ENCODE data around the gene AUTS2. TPM values are rescaled to one million over a fixed set of nuclear protein-coding genes. Genes with fewer than 3 reads are reported as not detected.

The AUTS2 gene
- total and polyA plus RNA-seq, 9 of the 15 experiments (the other 6 are each of a cell fraction or from before 2014, with no cell fraction given): 0.58 TPM; not detected in 8

DNA sequence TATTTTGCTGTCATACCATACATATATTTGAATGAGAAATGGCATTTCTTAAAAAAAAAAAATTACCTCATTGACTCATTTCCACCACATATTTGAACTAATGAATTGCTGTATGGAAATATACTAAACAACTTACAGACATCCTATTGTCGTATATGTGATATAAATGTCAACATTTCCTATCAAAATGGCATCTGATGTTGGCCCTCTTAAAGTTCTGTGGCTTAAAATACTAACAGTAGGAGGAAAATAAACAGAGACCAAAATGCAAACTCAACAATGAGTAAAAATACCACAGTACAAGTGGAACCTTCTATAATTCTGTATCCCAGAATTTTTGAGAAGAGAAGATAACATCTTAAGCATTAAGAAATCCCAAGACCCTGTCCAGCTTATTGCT lies 1128.0 kb downstream of the AUTS2 start:
- Histone ChIP-seq H3K79me2 (ENCODE audit: control insufficient read depth, insufficient read depth, low read length) (no peaks in the 10 kb centered on the region), H2AFZ (ENCODE audit: low read depth, low read length) (no peak overlapping the region)
- intact Hi-C loops (cut with micrococcal nuclease): no loop called here

More for the DNA sequence above, 1128.0 kb downstream of the AUTS2 start:
- in situ Hi-C loops (cut with MboI): no loop called here
- no TSS peak for BruUV-seq (replicated peaks)
- ChIA-PET CTCF (ENCODE audit: low intra/inter-chr PET ratio) (no interaction called here), POLR2A (no interaction called here)
- WGBS (ENCODE audit: insufficient coverage, low coverage, missing lambda C conversion rate): 0% methylated on average over 1 of the region's 1 CpG
- Histone ChIP-seq H3K9ac (ENCODE audit: insufficient read depth in 1 of 2, low read depth in 2 of 2, low read length in 2 of 2) (no peak overlapping the region), H3K27ac (ENCODE audit: extremely low read depth, low read depth, low read length) (no peak overlapping the region), H3K4me3 (no peak overlapping the region), H3K27me3 (ENCODE audit: control insufficient read depth in 2 of 2, insufficient read depth in 2 of 2, low read length in 2 of 2) (peaks cover 5 to 12% of the 10 kb centered on the region in 2 experiments; a peak in 2 of 5 replicates), H3K4me1 (replicated peaks in 1 of 2; ENCODE audit: control insufficient read depth in 2 of 2, insufficient read depth in 2 of 2, low read length in 2 of 2) (no peaks in the 10 kb centered on the region), H4K20me1 (replicated peaks; ENCODE audit: control insufficient read depth, insufficient read depth, low read length) (0 out of 2 replicates have a peak, but pooled peaks cover 4% of the 10 kb centered on the region), H3K9me1 (ENCODE audit: control insufficient read depth, insufficient read depth, low read length) (no peaks in the 10 kb centered on the region), H3K36me3 (ENCODE audit: control insufficient read depth, insufficient read depth, low read length) (no peaks in the 10 kb centered on the region), H3K4me2 (ENCODE audit: insufficient read depth, low read length) (no peak overlapping the region), H3K9me3 (replicated peaks; ENCODE audit: control insufficient read depth, insufficient read depth, low read depth, low read length) (no peaks in the 10 kb centered on the region)
- no peak for TF ChIP-seq ZNF12 (CRISPR knock-in tag; IDR thresholded peaks at IDR 0.05)
- no peak for TF ChIP-seq POLR2AphosphoS5 (IDR thresholded peaks at IDR 0.05; ENCODE audit: control insufficient read depth, insufficient read depth, low read depth, low read length)
- TF ChIP-seq MITF (IDR thresholded peaks at IDR 0.05): no peak
- TF ChIP-seq, protein P1, sequence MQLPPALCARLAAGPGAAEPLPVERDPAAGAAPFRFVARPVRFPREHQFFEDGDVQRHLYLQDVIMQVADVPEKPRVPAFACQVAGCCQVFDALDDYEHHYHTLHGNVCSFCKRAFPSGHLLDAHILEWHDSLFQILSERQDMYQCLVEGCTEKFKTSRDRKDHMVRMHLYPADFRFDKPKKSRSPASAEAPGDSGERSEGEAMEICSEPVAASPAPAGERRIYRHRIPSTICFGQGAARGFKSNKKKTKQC (CRISPR knock-in tag; IDR thresholded peaks at IDR 0.05): no peak
- no peak for TF ChIP-seq XRCC4 (IDR thresholded peaks at IDR 0.05; ENCODE audit: extremely low read depth, insufficient read depth, insufficient read length)
- TF ChIP-seq ZSCAN32 (CRISPR knock-in tag; IDR thresholded peaks at IDR 0.05): no peak
- no peak for DNase-seq (ENCODE audit: extremely low read depth in 1 of 4, low spot score in 3 of 4)
- no peak for FAIRE-seq
- no peak for ATAC-seq
